Embryonic facial prominence (tissue), 1 donor: ENCODE results near the gene ZFP36L2.

Source experiments
- DNase-seq: peaks from one replicate; pipeline ENCODE4 v3.0.0-alpha.2; 2016; ENCODE audit errors: extremely low spot score

Gene ZFP36L2

DNA sequence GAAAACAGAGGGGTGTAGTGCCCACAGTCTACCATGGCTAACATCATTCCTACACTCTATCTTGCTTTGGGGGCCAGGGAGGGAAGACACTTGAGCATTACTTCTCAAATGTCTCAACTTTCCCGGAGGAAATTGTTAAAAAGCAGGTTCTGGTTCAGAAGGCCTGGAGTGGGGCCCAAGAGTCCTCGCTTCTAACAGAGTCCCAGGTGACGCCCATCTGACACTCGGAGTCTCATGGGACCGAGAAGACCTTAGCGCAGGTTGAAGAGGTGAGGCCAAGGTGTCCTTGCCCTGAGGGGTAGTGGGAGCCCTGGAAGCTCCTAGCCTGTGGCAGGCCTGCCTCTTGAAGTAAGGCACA is 40.1 kb downstream of the ZFP36L2 start:
- no peak for DNase-seq

GRCh38 chr2:43185146-43185545 is 41.3 kb downstream of the ZFP36L2 start:
- no peak for DNase-seq

DNA sequence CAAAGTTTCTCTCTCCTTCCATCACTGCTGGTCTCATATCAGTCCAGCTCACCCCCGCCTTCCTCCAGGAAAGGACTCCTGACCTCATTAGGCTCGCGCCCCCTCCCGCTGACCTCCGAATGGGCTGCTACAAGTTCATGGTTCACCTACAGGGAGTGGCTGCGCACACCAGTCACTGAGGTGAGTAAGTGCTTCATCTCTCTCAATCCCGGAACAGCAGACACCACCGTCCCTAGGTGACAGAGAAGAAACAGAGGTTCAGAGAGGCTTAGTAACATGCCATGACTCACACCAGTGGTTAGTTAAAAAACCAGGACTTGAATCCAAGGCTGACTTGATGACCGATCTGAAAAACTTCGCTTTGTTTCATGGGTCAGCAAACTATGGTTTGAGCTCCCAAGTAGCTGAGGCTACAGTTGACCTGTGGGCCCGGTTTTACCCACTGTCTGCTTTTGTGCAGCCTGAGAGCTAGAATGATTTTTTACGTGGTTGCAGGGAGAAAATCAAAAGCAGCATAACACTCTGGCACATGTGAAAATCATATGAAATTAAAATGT is 42.0 kb downstream of the ZFP36L2 start:
- no peak for DNase-seq

DNA sequence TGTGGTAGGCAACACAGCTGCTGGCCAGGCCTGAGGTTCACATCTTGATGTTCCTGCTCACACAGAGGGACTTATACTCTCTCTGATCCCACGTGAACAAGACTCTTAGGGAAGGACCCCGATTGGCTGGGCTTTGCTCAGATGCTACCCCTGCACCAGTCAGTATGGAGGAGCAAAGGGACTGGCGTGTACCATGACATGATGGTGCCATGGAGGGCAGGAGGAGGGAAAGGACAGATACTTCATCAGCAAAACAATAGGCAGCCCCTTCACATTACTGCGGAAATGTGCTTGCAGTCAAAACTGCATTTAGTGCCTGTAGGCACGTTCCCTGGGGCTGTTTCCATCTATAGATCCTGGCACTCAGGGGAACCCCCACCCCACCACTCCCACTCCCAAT is 42.7 kb downstream of the ZFP36L2 start:
- no peak for DNase-seq

DNA sequence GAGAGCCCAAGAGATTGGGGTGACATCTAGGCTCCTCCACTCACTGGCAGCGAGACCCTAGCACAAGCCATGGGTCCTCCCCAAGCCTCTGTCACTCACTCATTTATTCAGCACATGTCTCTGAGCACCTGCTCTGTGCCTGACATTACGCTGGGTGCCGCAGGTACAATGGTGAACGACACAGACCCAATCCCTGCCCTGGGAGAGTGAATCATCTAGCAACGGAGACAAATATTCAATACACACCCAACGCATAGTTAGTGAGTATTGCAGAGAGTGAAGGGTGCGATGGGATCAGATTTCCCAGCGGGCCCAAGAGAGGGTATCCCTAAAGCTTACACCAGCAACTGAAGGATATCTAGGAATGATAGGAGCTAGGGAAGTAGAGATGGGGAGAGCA is 45.5 kb downstream of the ZFP36L2 start:
- no peak for DNase-seq

GRCh38 chr2:43179942-43180341 is 46.5 kb downstream of the ZFP36L2 start:
- no peak for DNase-seq

DNA sequence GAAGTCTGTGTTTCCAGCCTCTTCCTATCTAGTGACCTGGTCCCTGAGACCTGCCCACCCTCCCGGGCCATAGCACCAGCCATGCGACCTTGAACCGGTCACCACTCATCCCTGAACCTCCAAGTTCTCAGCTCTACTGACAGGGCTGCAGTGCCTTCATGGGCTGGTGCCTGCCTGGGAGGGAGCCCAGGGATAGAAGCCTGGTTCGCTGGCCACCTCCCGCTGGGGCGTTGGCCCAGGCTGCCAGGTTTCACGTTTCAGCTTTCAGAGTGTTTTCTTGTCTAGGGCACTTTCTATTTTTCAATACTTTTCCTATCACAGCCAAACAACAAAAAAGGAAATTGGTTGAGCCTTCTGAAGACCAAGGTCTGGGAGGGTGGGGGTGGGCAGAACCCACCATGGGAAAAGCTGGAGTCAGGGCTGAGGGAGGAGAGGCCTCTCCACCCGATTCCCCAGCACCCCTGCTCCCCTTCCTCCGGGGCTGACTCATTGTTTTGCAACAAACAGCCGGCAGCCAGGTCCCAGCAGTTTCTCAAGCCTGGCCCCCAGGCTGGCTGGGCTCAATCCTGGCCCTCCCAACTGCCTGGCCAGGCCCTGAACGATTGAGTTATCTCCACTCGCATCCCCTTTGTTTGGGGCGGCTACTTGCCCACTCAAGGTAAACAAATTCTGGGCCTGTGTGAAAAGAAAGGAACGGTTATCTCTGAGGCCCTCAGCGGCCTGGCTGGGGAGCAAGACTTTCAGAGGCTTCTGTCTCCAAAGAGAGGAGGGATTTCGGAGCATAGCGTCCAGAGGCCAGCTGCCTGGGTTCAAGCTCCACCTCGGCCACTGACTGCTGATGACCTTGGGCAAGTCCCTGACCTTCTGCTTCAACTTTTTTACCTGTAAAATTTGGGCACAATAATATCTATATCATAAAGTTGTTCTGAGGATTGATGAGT is 47.5 kb downstream of the ZFP36L2 start:
- no peak for DNase-seq

- DNase-seq = no peak
These were observed 48.3 kb downstream of the ZFP36L2 start for GRCh38 chr2:43178055-43178598.

DNA sequence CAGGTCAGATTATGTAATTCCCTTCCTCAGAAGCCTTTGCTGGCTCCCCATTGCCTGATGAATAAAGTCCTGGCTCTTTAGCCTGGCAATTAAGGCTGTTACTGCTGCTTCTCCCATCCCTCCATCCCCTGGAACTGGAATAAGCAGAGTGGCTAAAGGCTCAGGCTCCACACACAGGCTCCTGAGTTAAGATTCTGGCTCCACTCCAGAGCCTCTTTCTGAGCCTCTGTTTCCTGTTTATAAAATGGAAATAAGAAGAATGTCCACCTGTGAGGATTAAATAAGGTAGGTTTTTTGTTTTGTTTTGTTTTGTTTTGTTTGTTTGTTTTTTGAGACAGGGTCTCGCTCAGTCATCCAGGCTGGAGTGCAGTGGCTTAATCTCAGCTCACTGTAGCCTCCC is 50.0 kb downstream of the ZFP36L2 start:
- DNase-seq = no peak

GRCh38 chr2:43175876-43176275 is 50.5 kb downstream of the ZFP36L2 start:
- DNase-seq = no peak

DNA sequence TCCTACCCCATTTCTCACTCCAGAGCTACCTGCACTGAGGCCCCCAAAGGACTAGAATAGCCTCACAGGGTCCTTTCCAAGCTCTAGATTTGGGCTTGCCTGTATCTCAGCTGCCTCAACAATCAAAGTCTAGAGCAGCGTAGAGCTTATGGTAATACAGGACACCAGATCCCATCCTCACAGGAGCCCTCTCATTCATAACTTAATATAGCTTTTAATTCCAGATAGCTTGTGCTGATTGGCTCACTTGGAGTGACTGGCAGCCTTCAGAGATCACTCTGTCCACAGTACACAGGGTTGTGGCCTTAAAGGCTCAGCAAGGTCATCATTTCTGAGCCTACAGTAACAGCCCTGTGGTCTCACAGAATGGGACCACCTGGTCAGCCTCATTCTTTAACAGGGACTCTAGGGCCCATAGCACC is 51.4 kb downstream of the ZFP36L2 start:
- DNase-seq = no peak

GRCh38 chr2:43174368-43174916 is 52.0 kb downstream of the ZFP36L2 start:
- DNase-seq = no peak
